Measurements from ENCODE around the gene WWTR1. TPM values are rescaled to one million over a fixed set of nuclear protein-coding genes. Genes with fewer than 3 reads are reported as not detected.

The WWTR1 gene
- total RNA-seq, 1 experiment from 2014 or later, result 24.4 TPM

GRCh38 chr3:149628957-149629670 lies 28.7 kb downstream of the WWTR1 start:
- Histone ChIP-seq H4K5ac (ENCODE audit: insufficient read length, low read depth, low read length) (no peak overlapping the region), H4K91ac (ENCODE audit: insufficient read length, low read depth, low read length) (no peak overlapping the region), H3K27me3 (ENCODE audit: insufficient read depth, low read length) (no peaks in the 10 kb centered on the region), H3K4me1 (ENCODE audit: insufficient read depth, low read length) (no peaks in the 10 kb centered on the region; the same call in 1 of the 2 replicates), H2AFZ (ENCODE audit: low read length) (no peak overlapping the region), H3T11ph (ENCODE audit: low read length) (no peak overlapping the region), H3K79me1 (ENCODE audit: insufficient read depth, low read depth, low read length, poor library complexity, severe bottlenecking) (peaks cover 6% of the 10 kb centered on the region), H3K23me2 (ENCODE audit: insufficient read length, low read depth, low read length, poor library complexity, severe bottlenecking) (no peaks in the 10 kb centered on the region), H3K18ac (ENCODE audit: insufficient read length, low read depth, low read length) (no peak overlapping the region), H2BK20ac (ENCODE audit: low read depth, low read length, poor library complexity, severe bottlenecking) (no peak overlapping the region), H3K27ac (ENCODE audit: insufficient read length, low read depth, low read length) (no peak overlapping the region), H3K23ac (ENCODE audit: insufficient read length, low read depth, low read length) (no peak overlapping the region), H3K14ac (ENCODE audit: insufficient read depth, low read length) (no peak overlapping the region), H3K4me2 (ENCODE audit: insufficient read depth, insufficient read length, low read length) (no peak overlapping the region), H3K9ac (ENCODE audit: extremely low read depth, insufficient read length, low read length) (no peak overlapping the region), H2BK5ac (ENCODE audit: insufficient read length, low read length) (no peak overlapping the region), H2BK12ac (ENCODE audit: insufficient read length, low read depth, low read length) (no peak overlapping the region), H3K4ac (ENCODE audit: low read depth, low read length) (no peak overlapping the region), H2BK120ac (ENCODE audit: low read depth, low read length, poor library complexity, severe bottlenecking) (no peak overlapping the region), H3K79me2 (ENCODE audit: insufficient read depth, low read length) (peaks cover 12% of the 10 kb centered on the region; the same call in 1 of the 2 replicates), H4K8ac (replicated peaks; ENCODE audit: insufficient read length, low read depth, low read length) (no peak overlapping the region), H2BK15ac (ENCODE audit: low read depth, low read length) (no peak overlapping the region), H4K20me1 (ENCODE audit: control insufficient read depth, insufficient read depth, insufficient read length) (no peaks in the 10 kb centered on the region), H3K56ac (ENCODE audit: insufficient read length, low read depth, low read length) (no peak overlapping the region), H2AK5ac (ENCODE audit: insufficient read length, low read length) (no peak overlapping the region), H3K9me3 (ENCODE audit: control insufficient read depth, low read depth, low read length) (no peaks in the 10 kb centered on the region)
- Mint-ChIP-seq H3K4me1 (peaks cover 21 to 25% of the 10 kb centered on the region in 2 experiments), H3K27me3 (ENCODE audit: low read depth) (no peaks in the 10 kb centered on the region), H3K27ac (peak overlapping the region in 2 of 3 experiments; percentile 29 to 73; a peak in 2 of 7 replicates), H3K36me3 (ENCODE audit: insufficient read depth in 1 of 3, low read depth in 3 of 3) (peaks cover 2 to 14% (median 12%) of the 10 kb centered on the region in 3 experiments; a peak in 4 of 7 replicates), H3K9me3 (no peaks in the 10 kb centered on the region; a peak in 1 of 5 replicates), H3K4me3 (no peak overlapping the region)
- TF ChIP-seq, protein P1, sequence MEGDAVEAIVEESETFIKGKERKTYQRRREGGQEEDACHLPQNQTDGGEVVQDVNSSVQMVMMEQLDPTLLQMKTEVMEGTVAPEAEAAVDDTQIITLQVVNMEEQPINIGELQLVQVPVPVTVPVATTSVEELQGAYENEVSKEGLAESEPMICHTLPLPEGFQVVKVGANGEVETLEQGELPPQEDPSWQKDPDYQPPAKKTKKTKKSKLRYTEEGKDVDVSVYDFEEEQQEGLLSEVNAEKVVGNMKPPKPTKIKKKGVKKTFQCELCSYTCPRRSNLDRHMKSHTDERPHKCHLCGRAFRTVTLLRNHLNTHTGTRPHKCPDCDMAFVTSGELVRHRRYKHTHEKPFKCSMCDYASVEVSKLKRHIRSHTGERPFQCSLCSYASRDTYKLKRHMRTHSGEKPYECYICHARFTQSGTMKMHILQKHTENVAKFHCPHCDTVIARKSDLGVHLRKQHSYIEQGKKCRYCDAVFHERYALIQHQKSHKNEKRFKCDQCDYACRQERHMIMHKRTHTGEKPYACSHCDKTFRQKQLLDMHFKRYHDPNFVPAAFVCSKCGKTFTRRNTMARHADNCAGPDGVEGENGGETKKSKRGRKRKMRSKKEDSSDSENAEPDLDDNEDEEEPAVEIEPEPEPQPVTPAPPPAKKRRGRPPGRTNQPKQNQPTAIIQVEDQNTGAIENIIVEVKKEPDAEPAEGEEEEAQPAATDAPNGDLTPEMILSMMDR (conservative IDR thresholded peaks at IDR 0.05), result no peak
- WGBS (ENCODE audit: extremely low coverage, insufficient read length, low lambda C conversion rate), result no CpG with 5 or more reads among the region's 6 CpGs
- DNase-seq, result no peak
